G401 (cell line): ENCODE results near the gene ATP11B. TPM values are rescaled to one million over a fixed set of nuclear protein-coding genes. Genes with fewer than 3 reads are reported as not detected.
"Not testable (repeated sequence)": the region's sequence is repeated elsewhere in the genome, so short reads cannot be mapped to it uniquely, and the experiment has no call there.

Source experiments
- DNase-seq: peaks from one replicate; pipeline ENCODE4 v3.0.0-alpha.2; 2015; ENCODE audit warnings: low spot score
- in situ Hi-C: cut with HindIII; loops from 2 replicates; pipeline ENCODE4 v1.10.0; 2016; ENCODE audit warnings: low sequenced_read_pairs, mixed read lengths
- total RNA-seq: library from RNA; depleted of rRNA; stranded (reverse); fragments of >200 nt; shearing (Covaris generic); gene quantifications from 2 replicates; pipeline ENCODE4 v1.2.3, GENCODE V29; 2014

ATP11B gene
- total RNA-seq, 1 experiment from 2014 or later = 48.5 TPM

DNA sequence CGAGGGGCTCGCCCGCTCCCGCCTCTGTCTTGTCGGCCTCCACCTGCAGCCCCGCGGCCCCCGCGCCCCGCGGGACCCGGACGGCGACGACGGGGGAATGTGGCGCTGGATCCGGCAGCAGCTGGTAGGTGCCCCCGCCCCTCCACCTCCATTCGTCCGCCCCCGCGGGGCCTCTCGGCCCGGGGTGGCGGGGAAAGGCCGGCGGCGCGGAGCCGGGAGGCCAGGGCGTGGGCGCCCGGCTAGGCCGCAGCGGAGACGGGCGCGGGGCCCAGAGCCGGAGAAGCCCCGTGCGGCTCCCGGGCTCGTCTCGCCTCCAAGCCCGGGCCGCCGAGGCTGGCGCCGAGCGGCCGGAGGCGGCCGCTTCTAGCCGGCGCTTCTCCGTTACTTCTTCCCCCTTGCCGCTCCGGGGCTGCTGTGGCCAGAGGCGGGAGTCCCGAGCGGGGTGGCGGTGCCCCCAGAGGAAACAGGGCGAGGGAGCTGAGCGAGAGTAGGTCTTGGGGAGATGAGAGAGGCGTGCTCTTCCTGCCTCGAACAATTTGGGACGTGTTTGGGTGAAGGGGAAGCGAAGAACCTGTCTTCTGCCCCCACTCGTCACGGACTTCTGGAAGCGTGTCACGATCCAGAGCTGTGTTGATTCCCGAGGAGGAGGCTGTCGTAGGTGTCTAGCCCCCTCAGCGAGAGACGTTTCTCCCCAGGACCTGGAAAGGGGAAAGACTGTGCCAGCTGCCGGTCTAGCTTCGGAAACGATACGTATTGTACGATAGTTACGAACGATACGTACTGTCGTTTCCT lies 555 bp downstream of the ATP11B start:
- in situ Hi-C loops = no loop called here
- peak; percentile 30 for DNase-seq

DNA sequence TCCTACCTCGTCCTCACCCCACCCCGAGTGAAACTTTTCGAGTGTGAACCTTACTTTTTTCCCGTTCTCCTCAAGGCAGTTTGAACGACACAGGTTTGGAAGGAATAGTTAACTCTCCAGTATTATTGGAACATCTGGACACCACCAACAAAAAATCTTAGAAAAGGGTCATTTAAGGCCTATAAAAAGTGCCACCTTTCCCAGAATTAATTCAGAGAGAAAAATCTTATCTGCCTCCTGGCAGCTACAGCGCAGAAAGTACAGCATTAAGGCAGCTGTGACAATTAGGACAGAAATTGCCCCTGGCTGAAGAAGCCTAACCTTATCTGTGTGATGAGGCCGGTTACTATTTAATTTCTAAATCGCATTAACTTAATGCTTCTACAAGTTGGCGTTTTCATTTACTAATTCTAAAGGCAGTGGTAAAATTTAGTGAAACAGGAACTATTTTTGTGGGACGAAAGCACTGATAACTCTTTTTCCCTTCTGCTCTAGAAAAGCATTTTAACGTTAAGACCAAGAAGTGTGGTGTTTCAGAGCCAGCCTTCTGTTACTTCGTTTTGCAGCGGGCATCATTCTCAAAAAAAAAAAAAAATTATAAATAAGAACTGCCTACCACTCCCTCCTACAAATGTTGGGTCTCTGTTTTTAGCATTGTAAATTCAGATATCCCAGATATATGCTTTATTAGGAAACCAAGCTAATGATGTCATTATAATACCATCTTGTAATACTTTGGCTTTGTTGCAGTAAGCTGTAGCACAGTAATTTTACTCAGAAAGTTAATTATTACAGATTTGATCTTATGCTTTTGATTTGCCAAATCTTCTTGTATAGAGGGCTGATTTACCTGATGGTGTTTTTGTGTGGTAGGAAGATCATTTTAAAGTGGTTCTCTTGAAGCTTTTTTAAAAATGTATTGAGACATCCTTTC lies 1.4 kb downstream of the ATP11B start:
- peak; percentile 15 for DNase-seq
- in situ Hi-C loops = no loop called here

DNA sequence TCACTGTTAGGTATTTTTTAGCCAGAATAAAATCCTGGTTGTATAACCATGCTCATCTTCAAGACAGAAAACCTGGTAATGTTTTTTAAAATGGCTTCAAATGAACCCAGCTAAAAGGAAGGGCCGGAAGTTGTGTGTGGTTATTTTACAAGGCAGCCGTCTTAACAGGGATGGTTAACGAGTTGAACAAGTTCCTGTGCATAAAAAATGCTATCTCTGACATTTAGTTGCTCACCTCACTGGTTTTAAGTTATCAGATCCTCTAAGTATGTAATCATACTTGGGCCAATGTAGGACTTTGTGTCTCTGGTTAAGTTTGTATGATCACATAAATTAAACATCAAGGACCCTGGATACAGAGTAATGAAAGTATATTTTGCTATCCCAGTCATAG lies 2.1 kb downstream of the ATP11B start:
- DNase-seq = no peak
- in situ Hi-C loops = no loop called here

DNA sequence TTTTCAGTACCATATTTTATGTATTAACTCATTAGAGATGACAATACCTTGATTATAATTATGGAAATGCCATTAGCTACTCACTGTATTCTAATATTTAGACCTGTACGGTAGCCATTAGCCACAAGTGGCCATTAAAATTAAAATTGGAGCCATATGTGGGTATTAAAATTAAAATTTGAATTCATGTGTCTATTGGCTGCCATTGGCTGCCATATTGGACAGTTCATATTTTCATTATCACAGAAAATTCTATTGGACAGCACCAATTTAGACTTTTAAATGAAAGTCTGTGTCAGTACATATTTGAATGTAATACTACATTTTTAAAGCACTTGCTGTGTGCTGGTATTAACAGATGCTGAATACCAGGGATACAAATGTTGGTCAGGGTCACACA lies 3.0 kb downstream of the ATP11B start:
- DNase-seq = no peak
- in situ Hi-C loops = no loop called here

DNA sequence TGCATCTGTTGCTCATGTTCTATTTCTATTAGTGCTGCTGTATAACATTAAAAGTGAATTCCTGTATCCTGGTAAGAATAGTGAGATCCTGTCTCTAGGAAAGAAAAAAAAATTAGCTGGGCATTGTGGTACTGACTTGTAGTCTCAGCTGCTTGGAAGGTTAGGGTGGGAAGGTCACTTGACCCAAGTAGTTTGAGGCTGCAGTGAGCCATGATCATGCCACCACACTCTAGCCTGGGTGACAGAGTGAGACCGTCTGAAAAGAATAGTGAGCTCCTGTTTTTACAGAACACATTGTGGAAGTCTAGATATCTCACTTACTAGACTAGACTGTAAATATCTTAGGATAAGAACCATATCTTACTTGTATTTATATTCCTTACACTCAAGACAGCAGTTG lies 4.6 kb downstream of the ATP11B start:
- DNase-seq = no peak
- in situ Hi-C loops = no loop called here

DNA sequence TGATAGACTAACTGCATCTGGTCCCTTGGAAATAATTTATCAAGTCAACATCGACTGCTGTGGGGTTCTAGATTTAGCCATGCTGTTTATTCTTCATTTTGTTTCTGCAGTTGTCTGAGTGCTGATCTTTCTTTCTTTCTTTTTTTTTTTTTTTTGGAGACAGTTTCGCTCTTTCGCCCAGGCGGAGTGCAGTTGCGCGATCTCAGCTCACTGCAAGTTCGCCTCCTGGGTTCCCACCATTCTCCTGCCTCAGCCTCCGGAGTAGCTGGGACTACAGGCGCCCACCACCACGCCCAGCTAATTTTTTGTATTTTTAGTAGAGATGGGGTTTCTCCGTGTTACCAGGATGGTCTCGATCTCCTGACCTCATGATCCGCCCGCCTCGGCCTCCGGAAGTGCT lies 5.8 kb downstream of the ATP11B start:
- DNase-seq, in situ Hi-C loops: not testable (repeated sequence)

DNA sequence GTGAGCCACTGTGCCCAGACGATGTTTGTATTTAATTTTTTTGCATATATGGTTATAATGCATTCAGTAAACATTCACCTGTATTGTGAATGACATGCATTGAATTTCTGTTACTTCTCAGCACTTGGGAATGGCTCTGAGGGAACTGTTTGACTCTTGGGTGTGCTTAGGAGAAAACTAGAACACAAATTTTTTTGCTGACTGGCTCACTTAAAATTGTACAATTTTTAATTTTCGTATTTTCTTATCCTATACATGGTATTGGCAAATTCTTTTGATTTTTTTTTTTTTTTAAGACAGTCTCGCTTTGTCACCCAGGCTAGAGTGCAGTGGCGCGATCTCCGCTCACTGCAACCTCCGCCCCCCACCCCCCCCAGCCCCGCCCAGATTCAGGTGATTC lies 7.2 kb downstream of the ATP11B start:
- no peak for DNase-seq
- in situ Hi-C loops = no loop called here

DNA sequence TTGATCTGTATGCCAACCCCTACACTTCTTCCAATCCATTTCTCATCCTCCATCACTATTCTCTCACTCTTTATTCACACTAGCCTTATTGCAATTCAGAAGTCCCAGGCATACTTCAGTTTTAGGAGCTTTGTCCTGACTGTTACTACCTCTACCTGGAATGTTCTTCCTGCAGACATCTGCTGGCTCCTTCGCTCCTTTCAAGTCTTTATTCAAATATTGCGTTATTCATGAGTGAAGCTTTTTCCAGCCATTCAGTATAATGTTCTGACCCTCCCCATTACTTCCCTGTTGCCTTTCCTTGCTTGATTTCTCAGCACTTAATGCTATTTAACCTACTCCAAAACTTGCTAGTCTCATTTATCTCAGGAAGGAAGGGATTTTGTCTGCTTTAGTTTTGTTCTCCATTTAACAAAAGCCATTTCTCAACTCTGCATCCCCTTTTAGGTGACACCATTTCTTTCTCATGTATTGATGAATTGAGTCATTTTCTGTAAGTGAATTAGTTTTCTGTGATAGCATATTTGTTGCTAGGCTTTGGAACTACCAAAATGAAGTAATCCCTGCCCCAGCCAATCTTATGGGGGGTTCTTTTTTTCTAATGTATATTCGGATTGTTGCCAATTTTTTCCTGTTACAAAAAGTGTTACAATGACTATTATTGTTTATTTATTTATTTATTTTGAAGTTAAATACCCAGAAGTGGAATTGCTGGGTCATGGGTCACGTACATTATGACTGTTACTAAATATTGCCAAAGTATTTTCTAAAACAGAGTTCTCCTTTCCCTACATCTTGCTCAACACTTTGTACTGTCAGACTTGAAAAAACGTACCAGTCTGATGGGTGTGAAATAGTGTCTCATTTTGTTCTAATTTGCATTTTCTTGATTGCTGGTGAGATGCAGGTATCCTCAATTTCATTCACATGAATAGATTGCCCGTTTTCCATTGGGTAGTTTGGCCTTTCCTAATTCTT lies 9.4 kb downstream of the ATP11B start:
- in situ Hi-C loops = no loop called here
- no peak for DNase-seq

DNA sequence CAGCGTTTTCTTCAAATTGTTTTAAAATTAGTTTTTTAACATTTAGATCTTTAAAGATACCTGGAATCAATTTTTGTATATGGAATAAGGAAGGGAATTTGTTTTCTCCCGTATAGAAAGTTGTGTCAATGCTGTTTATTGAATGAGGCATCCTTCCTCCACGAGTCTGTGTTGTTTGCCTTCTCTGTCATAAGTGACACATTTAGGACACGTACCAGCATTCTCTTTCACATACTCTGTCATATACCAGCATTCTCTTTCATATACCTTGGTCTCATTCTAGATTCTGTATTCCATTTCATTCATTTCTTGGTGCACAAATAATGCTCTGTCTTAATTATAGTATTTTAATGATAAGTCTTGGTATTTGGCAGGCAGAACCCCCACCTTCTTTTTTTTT lies 10.3 kb downstream of the ATP11B start:
- in situ Hi-C loops = no loop called here
- DNase-seq = no peak

DNA sequence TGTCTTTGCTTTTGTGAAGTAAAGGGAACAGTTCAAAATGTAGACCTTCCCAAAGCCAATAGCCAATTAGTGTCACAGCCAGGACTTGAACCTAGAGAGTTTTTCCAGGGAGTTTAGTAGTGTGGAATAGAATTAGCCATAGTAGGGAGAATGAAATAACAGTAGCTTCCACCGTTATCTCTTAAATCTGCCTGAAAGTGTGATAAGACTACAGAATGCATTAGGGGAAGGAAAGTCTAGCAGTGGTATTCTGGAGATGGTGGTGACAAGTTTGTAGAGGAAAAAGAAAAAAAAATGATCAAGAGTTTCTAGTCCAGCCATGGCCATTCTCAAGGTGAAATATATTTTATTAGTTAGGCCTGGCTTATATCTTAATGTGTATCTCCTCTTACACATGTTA lies 13.8 kb downstream of the ATP11B start:
- no peak for DNase-seq
- in situ Hi-C loops = no loop called here

DNA sequence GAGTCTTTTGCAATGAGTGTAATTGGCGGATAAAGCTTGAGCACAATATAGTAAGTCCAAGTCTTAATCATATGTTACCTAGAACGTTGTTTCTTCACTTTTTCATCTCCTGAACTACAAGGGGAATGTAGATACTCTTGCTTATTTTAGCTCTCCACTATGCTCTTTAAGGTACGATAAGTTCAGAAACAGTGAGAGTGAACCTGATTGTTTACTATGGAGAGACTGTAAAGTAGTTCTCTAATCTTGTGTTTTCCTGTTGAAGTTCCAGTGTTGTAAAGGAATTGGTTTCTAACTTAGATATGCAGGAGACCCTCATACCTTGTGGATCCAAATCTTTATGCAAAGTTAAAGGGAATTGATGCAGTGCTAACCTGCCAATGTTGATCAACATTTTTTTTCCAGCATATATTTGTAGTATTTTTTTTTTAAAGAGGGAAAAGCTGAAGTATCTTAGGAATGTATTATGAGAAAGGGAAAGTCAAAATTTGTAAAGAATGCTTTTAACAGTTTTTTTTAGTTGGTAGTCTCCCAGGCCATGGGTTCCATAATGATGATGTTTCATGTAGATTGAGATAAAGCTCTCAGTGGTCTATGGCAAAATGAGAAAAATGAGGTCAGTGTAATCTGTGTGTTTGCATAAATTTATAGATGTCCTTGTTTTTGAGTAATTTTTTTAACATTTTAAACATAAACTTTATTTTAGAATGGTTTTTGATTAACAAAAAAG lies 14.9 kb downstream of the ATP11B start:
- in situ Hi-C loops = no loop called here

DNA sequence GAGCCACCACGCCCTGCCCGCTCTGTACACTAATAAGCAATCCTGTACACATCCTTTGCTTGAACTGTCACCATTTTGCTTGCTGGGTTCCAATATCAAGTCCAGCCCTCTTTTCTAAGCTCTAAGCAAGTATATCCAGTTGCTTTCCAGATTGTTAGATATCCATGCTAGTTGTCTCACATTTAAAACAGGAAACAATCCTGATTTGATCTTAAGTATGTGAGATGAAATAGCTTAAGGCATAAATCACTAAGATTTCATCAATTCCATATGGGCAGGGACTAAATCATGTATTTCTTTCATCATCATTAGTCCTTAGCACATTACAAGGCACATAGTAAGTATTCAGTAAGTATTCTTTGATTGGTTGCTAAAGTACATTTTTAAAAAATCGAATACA lies 16.2 kb downstream of the ATP11B start:
- no peak for DNase-seq
- in situ Hi-C loops = no loop called here

More for the DNA sequence above, 14.9 kb downstream of the ATP11B start:
- no peak for DNase-seq

DNA sequence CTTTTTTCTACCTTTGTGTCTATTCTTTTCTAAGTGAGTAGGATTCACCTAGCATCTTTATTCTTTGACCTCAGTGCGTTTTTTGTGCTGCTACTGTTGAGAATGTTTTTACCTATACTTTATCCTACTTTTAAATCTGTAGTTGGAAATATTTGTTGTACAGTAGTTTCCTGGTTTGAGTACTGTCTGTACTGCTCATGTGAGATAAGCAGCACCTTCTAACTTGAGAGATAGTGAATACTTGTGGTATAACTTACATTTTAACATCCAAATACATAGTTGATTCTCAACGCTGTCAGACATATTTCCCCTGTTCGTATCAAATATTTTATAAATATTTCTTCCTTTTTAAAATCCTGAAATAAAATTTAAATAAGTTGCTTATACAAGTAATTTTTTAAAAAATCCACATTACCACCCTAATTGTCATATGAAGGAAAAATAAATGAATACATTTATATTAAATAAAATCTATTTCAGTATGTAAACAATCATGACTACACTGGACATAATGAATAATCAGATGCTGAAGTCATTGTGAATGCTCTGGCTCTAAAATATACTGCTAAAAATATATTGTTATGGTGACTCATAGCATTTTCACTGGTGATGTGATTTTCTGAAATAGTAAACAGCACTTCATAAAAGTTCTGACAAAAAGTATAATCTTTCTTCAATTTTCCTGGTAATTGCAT lies 17.4 kb downstream of the ATP11B start:
- in situ Hi-C loops = no loop called here
- no peak for DNase-seq

DNA sequence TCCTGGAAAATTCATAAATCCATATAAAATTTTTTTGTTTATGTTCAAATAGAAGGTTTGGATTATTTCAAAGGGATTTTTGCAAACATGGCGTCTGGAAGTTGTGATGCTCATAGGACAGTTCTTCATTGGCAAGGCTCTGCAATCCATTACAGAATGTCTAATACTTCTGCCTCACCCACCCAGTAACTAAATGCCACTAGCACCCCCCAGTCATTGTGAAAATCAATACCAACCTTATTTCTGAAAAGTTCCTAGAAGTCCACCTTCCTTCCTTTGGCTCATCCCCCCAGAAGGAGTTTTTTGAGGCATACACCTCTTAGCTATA lies 17.9 kb downstream of the ATP11B start:
- no peak for DNase-seq
- in situ Hi-C loops = no loop called here

DNA sequence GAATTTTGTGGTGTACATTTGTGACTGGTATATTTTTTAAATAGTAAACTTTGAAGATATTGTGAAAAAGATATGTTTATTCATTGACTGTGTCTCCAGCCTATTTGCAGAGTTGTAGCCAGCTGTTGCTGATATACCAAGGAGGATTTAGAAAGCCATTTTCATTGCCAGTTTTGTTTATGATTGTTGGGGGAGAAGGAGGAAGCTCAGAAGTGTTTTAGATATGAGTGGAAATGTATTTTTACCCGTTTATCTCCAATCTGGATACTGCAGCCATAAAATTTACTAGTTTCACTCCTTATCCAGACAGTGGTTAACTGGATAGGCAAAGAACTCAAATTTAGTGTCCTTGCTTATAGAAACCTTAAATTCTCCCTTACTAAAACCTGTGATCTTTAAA lies 18.8 kb downstream of the ATP11B start:
- in situ Hi-C loops = no loop called here
- no peak for DNase-seq

DNA sequence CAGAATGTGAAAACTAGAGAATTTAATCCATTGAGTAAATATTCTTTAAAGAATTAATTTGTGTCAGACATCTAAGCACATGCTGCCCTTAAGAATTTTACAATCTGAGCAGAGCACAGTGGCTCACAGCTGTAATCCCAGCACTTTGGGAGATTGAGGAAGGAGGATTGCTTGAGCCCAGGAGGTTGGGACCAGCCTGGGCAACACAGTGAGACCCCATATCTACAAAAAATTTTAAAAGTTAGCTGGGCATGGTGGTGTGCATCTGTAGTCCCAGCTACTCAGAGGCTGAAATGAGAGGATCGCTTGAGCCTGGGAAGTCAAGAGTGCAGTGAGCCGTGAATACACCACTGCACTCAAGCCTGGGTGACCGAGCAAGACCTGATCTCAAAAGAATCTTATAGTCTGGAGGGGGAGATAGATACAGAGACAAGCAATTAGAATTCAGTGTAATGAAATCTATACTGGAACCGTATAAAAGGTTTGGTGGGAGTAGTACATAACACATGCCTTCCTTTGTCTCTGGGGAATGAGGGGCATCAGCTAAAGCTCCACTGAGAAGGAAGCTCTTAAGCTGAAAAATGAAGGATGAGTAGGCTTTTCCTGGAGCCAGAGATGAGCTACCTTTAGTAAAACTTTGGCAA lies 21.2 kb downstream of the ATP11B start:
- in situ Hi-C loops = no loop called here
- DNase-seq = no peak

DNA sequence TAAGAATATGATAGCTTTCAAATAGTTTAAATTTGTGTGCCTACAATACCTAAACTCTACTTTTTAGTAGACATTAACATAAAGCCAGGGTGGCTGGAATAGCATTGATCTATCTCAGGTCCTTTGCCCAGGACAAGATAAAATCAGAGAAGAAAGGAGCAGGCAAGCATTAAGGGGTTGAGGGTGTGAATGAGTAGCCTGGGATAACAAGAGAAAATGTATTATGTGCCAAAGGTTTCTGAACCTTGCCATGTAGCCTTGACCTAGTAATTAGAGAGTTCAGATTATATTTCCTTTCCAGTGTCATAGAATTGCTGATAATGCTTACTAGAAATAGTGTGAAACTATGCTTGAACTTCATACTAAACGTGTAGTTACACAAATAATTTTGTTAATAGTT lies 22.9 kb downstream of the ATP11B start:
- no peak for DNase-seq
- in situ Hi-C loops = no loop called here
